Smooth muscle cell (in vitro differentiated cells): Measurements from ENCODE around the gene RCAN2. TPM values are rescaled to one million over a fixed set of nuclear protein-coding genes. Genes with fewer than 3 reads are reported as not detected.
A peak's percentile ranks its signal among the peaks of the same experiment; 100 is the strongest.

Experiments
- DNase-seq: peaks from one replicate; lab custom pipeline; 2025; ENCODE audit not compliant: unreplicated experiment; lab: John Stamatoyannopoulos, UW
- H2AFZ ChIP-seq: fragments of 200-600 bp; sonication (generic); 2 replicates; pipeline ENCODE4 v1.6.0; 2016; ENCODE audit warnings: antibody characterized with exemption, low read depth, mild to moderate bottlenecking
- H3F3A ChIP-seq: fragments of 200-600 bp; sonication (generic); 2 replicates; pipeline ENCODE4 v1.6.0; 2017; ENCODE audit warnings: antibody characterized with exemption, low read depth
- H3K27ac ChIP-seq: fragments of 200-600 bp; sonication (generic); 2 replicates; pipeline ENCODE4 v1.5.1; 2016; ENCODE audit warnings: low read depth, mild to moderate bottlenecking
- H3K27me3 ChIP-seq: fragments of 200-600 bp; sonication (generic); 2 replicates; pipeline ENCODE4 v1.6.1; 2016; ENCODE audit warnings: low read depth, mild to moderate bottlenecking
- H3K36me3 ChIP-seq: fragments of 200-600 bp; sonication (generic); 2 replicates; pipeline ENCODE4 v1.5.1; 2016; ENCODE audit warnings: low read depth
- H3K4me1 ChIP-seq: fragments of 200-600 bp; sonication (generic); 2 replicates; pipeline ENCODE4 v1.5.1; 2016; ENCODE audit warnings: low read depth
- H3K4me2 ChIP-seq: fragments of 200-600 bp; sonication (generic); 2 replicates; pipeline ENCODE4 v1.6.0; 2016; ENCODE audit warnings: mild to moderate bottlenecking
- H3K4me3 ChIP-seq: fragments of 200-600 bp; sonication (generic); 2 replicates; pipeline ENCODE4 v1.5.1; 2016; ENCODE audit warnings: mild to moderate bottlenecking
- H3K79me2 ChIP-seq: fragments of 200-600 bp; sonication (generic); 2 replicates; pipeline ENCODE4 v1.6.0; 2016; ENCODE audit warnings: low read depth, mild to moderate bottlenecking
- H3K9ac ChIP-seq: fragments of 200-600 bp; sonication (generic); 2 replicates; pipeline ENCODE4 v1.6.0; 2016; ENCODE audit warnings: low read depth
- H3K9me3 ChIP-seq: fragments of 200-600 bp; sonication (generic); replicated peaks from 2 replicates; pipeline ENCODE4 v1.5.1; 2016; ENCODE audit warnings: low read depth
- H4K20me1 ChIP-seq: fragments of 200-600 bp; sonication (generic); 2 replicates; pipeline ENCODE4 v1.6.0; 2016; ENCODE audit warnings: low read depth
- WGBS: methylation state at CpG from one replicate; pipeline ENCODE4 v1.1.7; 2016; ENCODE audit warnings: low lambda C conversion rate; 5-methylcytosine and 5-hydroxymethylcytosine counted together
- polyA plus RNA-seq: library from polyadenylated mRNA; unstranded; fragments of >200 nt; fragmentation: Nextera tagmentation; extraction: Ambion mirVana; gene quantifications from 2 replicates; pipeline ENCODE4 v1.2.1, GENCODE V29; 2016
- total RNA-seq: library from RNA; depleted of rRNA; stranded (reverse); fragments of >200 nt; gene quantifications from 2 replicates; pipeline ENCODE4 v1.2.3, GENCODE V29; 2014
- TF ChIP-seq, protein P1 (sequence below): fragments of 200-600 bp; sonication (generic); IDR thresholded peaks from 2 replicates; pipeline ENCODE4 v1.5.1; 2017; ENCODE audit warnings: borderline replicate concordance, mild to moderate bottlenecking, antibody characterized with exemption; ENCODE audit not compliant: insufficient read depth, poor library complexity, severe bottlenecking

RCAN2 gene
- total and polyA plus RNA-seq, 2 experiments from 2014 or later: 2.5 to 2.7 TPM

DNA sequence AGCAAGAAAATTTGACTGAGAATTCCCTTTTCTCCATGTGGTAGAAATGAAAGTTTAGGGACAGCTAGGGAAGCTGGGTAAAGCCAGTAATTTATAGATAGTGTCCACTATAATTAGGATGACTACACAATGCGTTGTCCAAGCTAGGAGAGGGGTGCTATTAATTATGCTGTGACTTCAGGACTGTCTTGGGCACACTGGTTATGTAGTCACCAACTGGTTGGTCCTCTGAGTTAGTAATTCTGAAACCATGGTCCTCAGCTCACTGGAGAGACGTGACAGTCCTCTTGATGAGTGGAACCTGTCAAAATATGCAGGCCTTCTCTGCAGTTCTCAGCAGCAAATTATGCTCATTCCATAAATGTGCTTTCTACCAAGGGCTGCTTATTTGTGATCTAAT is 225.9 kb downstream of the RCAN2 start:
- Histone ChIP-seq H4K20me1 (no peaks in the 10 kb centered on the region), H3K4me2 (no peak overlapping the region), H3K4me3 (no peak overlapping the region), H3F3A (peaks cover 4% of the 10 kb centered on the region), H3K27ac (no peak overlapping the region), H3K36me3 (no peaks in the 10 kb centered on the region), H3K9me3 (no peaks in the 10 kb centered on the region), H2AFZ (no peak overlapping the region), H3K4me1 (no peaks in the 10 kb centered on the region), H3K79me2 (no peaks in the 10 kb centered on the region), H3K9ac (no peak overlapping the region), H3K27me3 (no peaks in the 10 kb centered on the region)
- TF ChIP-seq, protein P1, sequence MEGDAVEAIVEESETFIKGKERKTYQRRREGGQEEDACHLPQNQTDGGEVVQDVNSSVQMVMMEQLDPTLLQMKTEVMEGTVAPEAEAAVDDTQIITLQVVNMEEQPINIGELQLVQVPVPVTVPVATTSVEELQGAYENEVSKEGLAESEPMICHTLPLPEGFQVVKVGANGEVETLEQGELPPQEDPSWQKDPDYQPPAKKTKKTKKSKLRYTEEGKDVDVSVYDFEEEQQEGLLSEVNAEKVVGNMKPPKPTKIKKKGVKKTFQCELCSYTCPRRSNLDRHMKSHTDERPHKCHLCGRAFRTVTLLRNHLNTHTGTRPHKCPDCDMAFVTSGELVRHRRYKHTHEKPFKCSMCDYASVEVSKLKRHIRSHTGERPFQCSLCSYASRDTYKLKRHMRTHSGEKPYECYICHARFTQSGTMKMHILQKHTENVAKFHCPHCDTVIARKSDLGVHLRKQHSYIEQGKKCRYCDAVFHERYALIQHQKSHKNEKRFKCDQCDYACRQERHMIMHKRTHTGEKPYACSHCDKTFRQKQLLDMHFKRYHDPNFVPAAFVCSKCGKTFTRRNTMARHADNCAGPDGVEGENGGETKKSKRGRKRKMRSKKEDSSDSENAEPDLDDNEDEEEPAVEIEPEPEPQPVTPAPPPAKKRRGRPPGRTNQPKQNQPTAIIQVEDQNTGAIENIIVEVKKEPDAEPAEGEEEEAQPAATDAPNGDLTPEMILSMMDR: no peak
- no peak for DNase-seq
- WGBS: 89% methylated on average over 2 of the region's 2 CpGs

DNA sequence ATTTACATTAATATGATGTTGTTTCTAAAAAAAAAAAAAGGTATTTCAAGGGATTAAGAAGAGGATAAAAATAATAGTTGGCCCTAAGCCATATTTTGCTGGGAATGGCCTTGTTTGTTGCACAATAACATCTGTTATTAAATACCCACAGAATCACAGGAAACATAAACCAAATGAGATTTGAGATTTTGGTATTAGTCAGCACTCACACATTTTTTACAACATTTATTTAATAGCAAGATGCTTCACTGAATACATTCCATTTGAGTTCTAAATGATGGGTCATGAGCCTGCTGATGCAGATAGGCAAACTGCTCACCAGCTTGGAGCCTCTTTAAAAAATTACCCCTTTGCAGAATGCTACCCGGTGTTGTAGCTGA is 227.6 kb downstream of the RCAN2 start:
- no peaks in the 10 kb centered on the region for H3K4me1 ChIP-seq
- no peak overlapping the region for H3K9ac ChIP-seq

DNA sequence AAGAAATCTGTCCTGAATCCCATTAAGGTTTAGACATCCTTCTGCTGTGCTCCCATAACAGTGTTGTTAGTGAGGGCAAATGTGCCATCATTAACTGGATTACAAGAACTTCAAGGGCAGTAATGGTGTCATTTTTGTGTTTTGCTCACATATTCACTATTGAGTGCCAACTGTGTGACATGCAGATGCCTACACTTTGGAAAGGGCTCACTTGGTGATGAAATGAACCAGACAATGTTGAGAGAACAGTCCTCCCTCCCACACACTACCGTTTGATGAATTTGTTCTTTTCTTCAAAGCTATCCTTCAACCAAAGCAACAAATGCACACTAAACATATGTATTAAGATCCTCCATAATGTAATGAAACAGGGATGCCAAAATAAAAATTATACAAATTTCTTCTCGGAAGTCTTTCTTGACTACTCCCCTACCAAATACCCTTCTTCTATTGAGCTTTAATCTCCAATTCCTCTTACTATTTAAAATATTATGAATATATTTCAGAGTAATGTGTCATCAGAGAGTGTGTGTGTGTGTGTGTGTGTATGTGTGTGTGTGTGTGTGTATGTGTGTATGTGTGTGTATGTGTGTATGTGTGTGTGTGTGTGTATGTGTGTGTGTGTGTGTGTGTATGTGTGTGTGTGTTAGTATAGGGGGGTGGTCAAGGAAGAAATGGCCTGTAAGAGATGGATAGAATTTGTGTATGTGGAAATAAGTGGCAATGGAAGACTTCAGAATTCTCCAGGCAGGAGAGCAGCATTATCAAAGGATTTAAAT is 228.1 kb downstream of the RCAN2 start:
- Histone ChIP-seq H2AFZ (no peak overlapping the region), H3K4me3 (no peak overlapping the region), H4K20me1 (no peaks in the 10 kb centered on the region), H3K36me3 (no peaks in the 10 kb centered on the region), H3F3A (peaks cover 4% of the 10 kb centered on the region), H3K9me3 (no peaks in the 10 kb centered on the region), H3K4me1 (no peaks in the 10 kb centered on the region), H3K79me2 (no peaks in the 10 kb centered on the region), H3K4me2 (no peak overlapping the region), H3K27ac (no peak overlapping the region), H3K9ac (no peak overlapping the region), H3K27me3 (no peaks in the 10 kb centered on the region)
- 71% methylated on average over 2 of the region's 2 CpGs for WGBS
- TF ChIP-seq, protein P1: no peak
- DNase-seq: no peak

More for the DNA sequence above, 227.6 kb downstream of the RCAN2 start:
- WGBS: 91% methylated on average over 1 of the region's 1 CpG
- Histone ChIP-seq H3K4me3 (no peak overlapping the region), H3K27me3 (no peaks in the 10 kb centered on the region), H3K27ac (no peak overlapping the region), H3F3A (peaks cover 4% of the 10 kb centered on the region), H3K9me3 (no peaks in the 10 kb centered on the region), H4K20me1 (no peaks in the 10 kb centered on the region), H2AFZ (no peak overlapping the region), H3K36me3 (no peaks in the 10 kb centered on the region), H3K79me2 (no peaks in the 10 kb centered on the region), H3K4me2 (peak overlapping the region; percentile 59)
- DNase-seq: no peak
- TF ChIP-seq, protein P1: no peak

DNA sequence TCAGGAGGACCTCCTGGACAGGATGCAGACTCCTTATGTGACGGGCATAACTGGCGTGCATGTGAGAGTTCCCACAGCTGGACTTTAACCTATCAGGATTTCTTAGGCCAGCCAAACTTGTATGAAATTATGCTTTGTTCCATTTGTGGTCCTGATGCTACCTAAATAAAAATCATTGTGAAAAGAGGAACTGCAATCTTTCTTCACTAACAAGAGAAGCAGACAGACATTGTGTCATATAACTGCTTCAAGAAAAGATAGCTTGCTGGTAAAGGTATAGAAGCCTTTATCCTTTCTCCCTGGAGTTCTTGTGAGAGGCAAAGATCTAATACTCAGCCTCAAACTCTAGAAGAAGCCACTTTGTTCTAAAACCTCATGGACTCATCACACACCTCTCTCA is 233.0 kb downstream of the RCAN2 start:
- Histone ChIP-seq H3K4me3 (no peak overlapping the region), H2AFZ (no peak overlapping the region), H3K36me3 (no peaks in the 10 kb centered on the region), H3K9me3 (no peaks in the 10 kb centered on the region), H3K9ac (no peak overlapping the region), H3K27me3 (no peaks in the 10 kb centered on the region), H3K4me1 (no peaks in the 10 kb centered on the region), H3K4me2 (no peak overlapping the region), H3K79me2 (no peaks in the 10 kb centered on the region), H4K20me1 (no peaks in the 10 kb centered on the region), H3F3A (no peaks in the 10 kb centered on the region), H3K27ac (no peak overlapping the region)
- no peak for DNase-seq
- WGBS: 90% methylated on average over 2 of the region's 2 CpGs
- TF ChIP-seq, protein P1: no peak
